SK-N-MC (cell line): ENCODE data around the gene TMEM132D.

Experiments used
- DNase-seq: peaks from one replicate; pipeline ENCODE4 v3.0.0-alpha.2; 2011; ENCODE audit warnings: low read depth, low spot score
- H3K27ac ChIP-seq: fragments of 200-600 bp; sonication (generic); 2 replicates; pipeline ENCODE4 v1.5.1; 2016; ENCODE audit warnings: mixed run types
- H3K36me3 ChIP-seq: fragments of 200-600 bp; sonication (generic); 2 replicates; pipeline ENCODE4 v1.6.1; 2017; ENCODE audit warnings: antibody characterized with exemption, low read length, mixed read lengths; ENCODE audit not compliant: insufficient read depth
- H3K4me3 ChIP-seq: fragments of 200-600 bp; sonication (generic); 2 replicates; pipeline ENCODE4 v1.5.1; 2016
- H3K9ac ChIP-seq: fragments of 200-600 bp; sonication (generic); 2 replicates; pipeline ENCODE4 v1.8.0; 2017; ENCODE audit warnings: mixed run types, mixed read lengths; ENCODE audit not compliant: insufficient read length
- H3K9me3 ChIP-seq: fragments of 200-600 bp; sonication (generic); 2 replicates; pipeline ENCODE4 v1.6.1; 2017; ENCODE audit warnings: low read depth, mild to moderate bottlenecking, antibody characterized with exemption, low read length, moderate library complexity, mixed read lengths
- EZH2 ChIP-seq: fragments of 200-600 bp; sonication (generic); IDR thresholded peaks from one replicate; pipeline ENCODE4 v1.6.1; 2017; ENCODE audit warnings: antibody characterized with exemption
- FOXP2 ChIP-seq: optimal IDR thresholded peaks from 2 replicates; pipeline ENCODE3; 2011; ENCODE audit warnings: mild to moderate bottlenecking, moderate library complexity; ENCODE audit not compliant: insufficient read depth; ENCODE audit errors: extremely low read length, control extremely low read depth
- POLR2AphosphoS5 ChIP-seq: IDR thresholded peaks from 2 replicates; pipeline ENCODE4 v1.6.1; 2012; ENCODE audit warnings: mild to moderate bottlenecking, low read depth, low read length, borderline replicate concordance

Gene TMEM132D

DNA sequence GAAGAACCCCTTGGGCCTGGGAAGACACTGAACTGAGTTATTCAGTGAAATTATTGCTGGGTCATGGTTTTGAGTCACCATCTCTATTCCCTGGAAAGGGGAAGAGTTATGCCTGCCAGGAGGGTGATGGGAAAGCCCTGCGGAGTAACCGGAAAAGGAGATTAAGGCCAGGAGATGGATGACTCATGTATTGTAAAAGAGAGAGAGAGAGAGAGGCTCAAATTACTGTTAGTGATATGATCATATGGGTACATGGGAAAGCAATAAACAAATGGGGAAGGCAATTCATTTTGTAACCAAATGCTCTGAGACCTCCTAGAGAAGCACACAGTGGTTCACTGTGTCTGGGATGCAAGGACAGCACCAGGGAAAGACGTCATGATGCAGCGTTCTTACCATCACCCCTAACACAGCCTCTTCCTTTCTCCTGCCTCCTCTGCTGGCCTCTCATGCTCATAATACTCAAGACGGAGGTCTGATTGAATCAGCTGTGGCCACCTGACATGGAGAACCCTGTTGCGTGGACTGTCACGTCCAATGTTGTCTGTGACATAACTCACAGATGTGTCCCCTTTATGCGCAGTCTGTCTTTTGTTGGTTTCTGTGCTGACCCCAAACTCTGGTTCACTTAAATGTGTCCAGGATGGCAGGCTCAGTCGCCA, 243.7 kb downstream of the TMEM132D start:
- no peak overlapping the region for H3K27ac ChIP-seq
- no peaks in the 10 kb centered on the region for H3K9me3 ChIP-seq
- TF ChIP-seq POLR2AphosphoS5: no peak
- TF ChIP-seq FOXP2: no peak
- TF ChIP-seq EZH2: no peak
- no peak for DNase-seq
- no peaks in the 10 kb centered on the region for H3K36me3 ChIP-seq
- no peak overlapping the region for H3K9ac ChIP-seq
- no peak overlapping the region for H3K4me3 ChIP-seq

DNA sequence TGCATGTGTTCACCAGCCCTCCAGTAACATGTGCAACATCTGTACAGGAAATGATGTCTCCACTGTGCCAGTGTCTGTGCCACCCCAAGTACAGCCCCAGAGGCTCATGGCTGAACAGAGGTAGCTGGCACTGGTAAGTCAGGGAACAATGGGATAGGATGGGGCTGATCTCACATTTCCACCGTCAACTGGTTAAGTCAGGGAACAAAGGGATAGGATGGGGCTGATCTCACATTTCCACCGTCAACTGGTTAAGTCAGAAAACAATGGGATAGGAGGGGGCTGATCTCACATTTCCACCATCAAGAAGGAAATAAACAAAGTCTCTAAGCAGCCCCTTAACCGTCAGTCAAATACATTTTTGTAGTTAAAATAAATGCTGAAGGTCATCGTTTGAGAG, 246.6 kb downstream of the TMEM132D start:
- Histone ChIP-seq H3K27ac (no peak overlapping the region), H3K4me3 (no peak overlapping the region), H3K36me3 (no peaks in the 10 kb centered on the region), H3K9me3 (no peaks in the 10 kb centered on the region), H3K9ac (no peak overlapping the region)
- TF ChIP-seq EZH2 (no peak), POLR2AphosphoS5 (no peak), FOXP2 (no peak)
- DNase-seq: no peak

- no peak for DNase-seq
- TF ChIP-seq POLR2AphosphoS5 (no peak), EZH2 (no peak), FOXP2 (no peak)
- Histone ChIP-seq H3K4me3 (no peak overlapping the region), H3K36me3 (no peaks in the 10 kb centered on the region), H3K9ac (no peak overlapping the region), H3K27ac (no peak overlapping the region), H3K9me3 (no peaks in the 10 kb centered on the region)
These were observed 251.9 kb downstream of the TMEM132D start for GRCh38 chr12:129651951-129652350.

- no peak overlapping the region for H3K9ac ChIP-seq
- H3K36me3 ChIP-seq: no peaks in the 10 kb centered on the region
- H3K4me3 ChIP-seq: no peak overlapping the region
- no peak overlapping the region for H3K27ac ChIP-seq
- no peaks in the 10 kb centered on the region for H3K9me3 ChIP-seq
- TF ChIP-seq EZH2 (no peak), POLR2AphosphoS5 (no peak), FOXP2 (no peak)
- DNase-seq: no peak
These were observed 261.9 kb downstream of the TMEM132D start for GRCh38 chr12:129641926-129642325.

GRCh38 chr12:129635021-129635685, 268.7 kb downstream of the TMEM132D start:
- H3K9me3 ChIP-seq: no peaks in the 10 kb centered on the region
- H3K27ac ChIP-seq: no peak overlapping the region
- no peak overlapping the region for H3K9ac ChIP-seq
- no peak for DNase-seq
- no peaks in the 10 kb centered on the region for H3K36me3 ChIP-seq
- H3K4me3 ChIP-seq: no peak overlapping the region
- TF ChIP-seq FOXP2: no peak
- TF ChIP-seq POLR2AphosphoS5: no peak
- TF ChIP-seq EZH2: no peak

DNA sequence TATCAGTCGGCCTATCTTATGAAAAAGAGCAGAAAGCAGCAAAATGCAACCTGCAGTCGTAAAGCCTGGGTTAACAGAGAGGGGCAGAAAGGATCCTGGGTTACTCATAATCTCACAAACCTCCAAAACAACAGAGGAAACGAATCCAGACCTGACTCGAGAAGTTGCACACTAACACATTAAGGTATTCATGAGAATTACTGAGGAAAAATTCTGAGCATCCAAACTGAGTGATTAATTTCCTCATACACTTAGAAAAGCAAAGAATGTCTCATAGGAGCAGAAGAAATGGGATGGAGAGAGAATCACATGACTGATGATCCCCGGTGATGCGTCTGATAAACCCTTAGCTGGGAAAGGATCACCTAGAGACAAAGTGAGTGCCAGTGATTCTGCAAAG, 272.5 kb downstream of the TMEM132D start:
- no peak for TF ChIP-seq POLR2AphosphoS5
- TF ChIP-seq FOXP2: no peak
- TF ChIP-seq EZH2: no peak
- DNase-seq: no peak
- Histone ChIP-seq H3K27ac (no peak overlapping the region), H3K36me3 (no peaks in the 10 kb centered on the region), H3K9ac (no peak overlapping the region), H3K9me3 (no peaks in the 10 kb centered on the region), H3K4me3 (no peak overlapping the region)

GRCh38 chr12:129629901-129630300, 273.9 kb downstream of the TMEM132D start:
- H3K4me3 ChIP-seq: no peak overlapping the region
- DNase-seq: no peak
- H3K9me3 ChIP-seq: no peaks in the 10 kb centered on the region

DNA sequence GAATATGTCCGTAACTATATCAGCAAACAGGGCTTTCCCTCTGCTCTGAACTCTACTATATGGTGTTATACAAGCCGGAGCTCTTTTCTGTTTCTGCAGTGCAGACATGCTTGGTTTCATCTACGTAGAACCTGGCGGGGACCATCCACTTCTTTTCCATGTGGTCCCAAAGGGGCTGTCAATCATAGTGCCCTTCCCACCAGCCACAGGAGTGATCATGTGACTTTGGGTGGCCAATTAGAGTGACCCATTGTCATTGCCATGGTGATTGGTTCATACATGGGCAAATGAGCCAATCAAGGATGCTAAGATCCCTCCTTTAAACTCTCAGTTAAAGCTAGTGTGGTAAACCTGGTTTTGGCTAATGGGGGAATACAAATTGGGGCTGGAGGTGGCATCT, 281.3 kb downstream of the TMEM132D start:
- no peak for DNase-seq
- H3K27ac ChIP-seq: no peak overlapping the region
- no peaks in the 10 kb centered on the region for H3K9me3 ChIP-seq
- H3K4me3 ChIP-seq: no peak overlapping the region
- H3K36me3 ChIP-seq: no peaks in the 10 kb centered on the region
- no peak for TF ChIP-seq EZH2
- no peak for TF ChIP-seq FOXP2
- no peak for TF ChIP-seq POLR2AphosphoS5
- H3K9ac ChIP-seq: no peak overlapping the region

More at GRCh38 chr12:129629901-129630300, 273.9 kb downstream of the TMEM132D start:
- Histone ChIP-seq H3K27ac (no peak overlapping the region), H3K9ac (no peak overlapping the region), H3K36me3 (no peaks in the 10 kb centered on the region)
- no peak for TF ChIP-seq POLR2AphosphoS5
- no peak for TF ChIP-seq FOXP2
- TF ChIP-seq EZH2: no peak
